Renal cortical epithelial cell (primary cell): ENCODE results near the gene ACP4. TPM values are rescaled to one million over a fixed set of nuclear protein-coding genes. Genes with fewer than 3 reads are reported as not detected.

Experiments
- DNase-seq: peaks from one replicate; pipeline ENCODE4 v3.0.0-alpha.2; 2011; ENCODE audit warnings: low read depth
- total RNA-seq: library from RNA; depleted of rRNA; stranded (reverse); fragments of >200 nt; gene quantifications from 2 replicates; pipeline ENCODE4 v1.2.3, GENCODE V29; 2014

The ACP4 gene
- total RNA-seq, 1 donor from 2014 or later, result not detected

DNA sequence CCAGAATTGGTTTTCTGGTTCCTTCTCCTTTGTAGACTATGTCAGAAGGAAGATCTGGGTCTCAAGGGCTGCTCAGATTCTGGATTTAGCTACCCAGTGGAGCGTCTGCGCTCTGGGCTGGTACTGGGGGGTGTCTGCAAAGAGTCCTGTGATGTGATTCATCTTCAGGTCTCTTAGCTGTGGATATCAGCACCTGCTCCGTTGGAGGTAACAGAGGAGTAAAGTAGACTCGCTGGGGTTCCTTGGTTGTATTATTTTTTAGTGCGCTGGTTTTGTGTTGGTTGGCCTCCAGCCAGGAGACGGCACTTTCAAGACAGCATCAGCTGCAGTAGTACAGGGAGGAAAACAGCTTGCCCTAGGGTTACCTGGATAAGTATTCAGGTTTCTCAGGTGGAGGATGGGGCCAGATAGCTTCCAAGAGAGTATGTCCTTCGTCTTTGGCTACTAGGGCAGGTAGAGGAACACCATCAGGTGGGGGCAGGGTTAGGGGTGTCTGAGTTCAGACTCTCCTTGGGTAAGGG, 53.5 kb downstream of the ACP4 start:
- DNase-seq, result no peak

DNA sequence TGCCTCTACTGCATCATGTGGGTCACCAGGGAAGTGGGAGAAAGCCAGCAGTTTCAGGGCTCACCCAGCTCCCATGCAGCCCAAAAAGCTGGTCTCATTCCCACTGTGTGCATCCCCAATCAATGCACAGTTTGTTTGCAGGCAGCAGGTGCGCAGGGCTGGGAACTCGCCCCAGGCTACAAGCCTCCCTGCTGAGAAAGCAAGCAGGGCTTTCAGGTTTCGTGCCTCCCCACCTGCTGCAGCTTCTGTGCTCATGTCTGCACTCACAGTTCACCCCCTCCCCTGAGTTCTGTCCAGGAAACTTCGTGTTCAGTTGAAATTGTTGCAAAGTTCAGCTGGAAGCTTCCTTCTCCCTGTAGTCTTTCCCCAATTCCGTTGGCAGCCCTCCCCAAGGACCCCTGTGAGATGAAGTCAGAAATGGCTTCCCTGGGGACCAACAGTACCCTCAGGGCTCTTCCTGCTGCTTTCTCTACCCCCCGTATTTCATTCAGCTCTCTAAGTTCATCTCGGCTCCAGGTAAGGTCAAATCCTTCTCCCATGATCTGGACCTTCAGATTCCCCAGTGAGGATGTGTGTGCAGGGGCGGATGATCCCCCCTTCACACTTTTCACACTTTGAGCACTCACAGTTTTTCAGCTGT, 54.2 kb downstream of the ACP4 start:
- DNase-seq, result no peak

Other genes starting within 250 kb of the ACP4 start
- gene LRRC4B, start 222.0 kb upstream of the ACP4 start, total RNA-seq, result 0.30 TPM in 1 of 2 replicates, not detected in the other
- gene SYT3, start 150.5 kb upstream of the ACP4 start, total RNA-seq, result 0.40 TPM in 1 of 2 replicates, not detected in the other
- 0.40 TPM in 1 of 2 replicates, not detected in the other for gene C19orf81, start 141.0 kb upstream of the ACP4 start, total RNA-seq
- gene SHANK1, start 70.6 kb upstream of the ACP4 start, total RNA-seq, result 0.17 and 0.65 TPM in 2 replicates
- gene CLEC11A, start 67.1 kb upstream of the ACP4 start, total RNA-seq, result 0.15 and 0.52 TPM in 2 replicates
- not detected in 2 replicates for gene GPR32, start 20.0 kb upstream of the ACP4 start, total RNA-seq
- gene KLK1, start 33.4 kb downstream of the ACP4 start, total RNA-seq, result not detected in 2 replicates
- gene KLK15, start 43.2 kb downstream of the ACP4 start, total RNA-seq, result not detected in 2 replicates
- not detected in 2 replicates for gene KLK3, start 64.5 kb downstream of the ACP4 start, total RNA-seq
- gene KLK2, start 83.0 kb downstream of the ACP4 start, total RNA-seq, result not detected in 2 replicates
- gene KLK4, start 121.0 kb downstream of the ACP4 start, total RNA-seq, result not detected in 2 replicates
- gene KLK5, start 162.6 kb downstream of the ACP4 start, total RNA-seq, result 1.3 and 20.7 TPM in 2 replicates
- 1.0 and 16.8 TPM in 2 replicates for gene KLK6, start 179.2 kb downstream of the ACP4 start, total RNA-seq
- 0.30 and 10.8 TPM in 2 replicates for gene KLK7, start 193.5 kb downstream of the ACP4 start, total RNA-seq
- 5.4 TPM in 1 of 2 replicates, not detected in the other for gene KLK8, start 211.2 kb downstream of the ACP4 start, total RNA-seq
- gene KLK10, start 229.3 kb downstream of the ACP4 start, total RNA-seq, result 0.60 and 17.4 TPM in 2 replicates
- gene KLK11, start 236.2 kb downstream of the ACP4 start, total RNA-seq, result not detected in 2 replicates
- gene KLK12, start 244.6 kb downstream of the ACP4 start, total RNA-seq, result not detected in 2 replicates